HEK293 (cell line): Measurements from ENCODE around the gene TMEM131L.

Experiments
- CTCF ChIA-PET: fragments of 350-600 bp; formaldehyde crosslinking; extraction: SDS; loops from one replicate; lab custom pipeline; 2021; ENCODE audit warnings: antibody characterized with exemption; lab: Yijun Ruan, JAX
- POLR2A ChIA-PET: fragments of 300-600 bp; formaldehyde crosslinking; extraction: SDS; loops from one replicate; lab custom pipeline; 2020; ENCODE audit warnings: antibody characterized with exemption, inconsistent platforms; lab: Yijun Ruan, JAX
- H3K27ac ChIP-seq: fragments of 200-500 bp; sonication (Bioruptor generic); 2 replicates; pipeline ENCODE4 v1.5.1; 2014; ENCODE audit warnings: low read depth, low read length, control low read depth, inconsistent platforms; ENCODE audit errors: extremely low read depth
- H3K36me3 ChIP-seq, 2 experiments: fragments of 200-500 bp in 1 of 2; sonication (Bioruptor generic) in 1 of 2; 1 replicate in 1 of 2; 2 replicates in 1 of 2; pipeline ENCODE4 v1.5.1; 2014 to 2017; ENCODE audit warnings: inconsistent platforms in 2 of 2, low read length in 2 of 2; ENCODE audit not compliant: control insufficient read depth in 2 of 2, insufficient read depth in 1 of 2
- H3K4me1 ChIP-seq: fragments of 200-500 bp; sonication (Bioruptor generic); 2 replicates; pipeline ENCODE4 v1.5.1; 2014; ENCODE audit warnings: mild to moderate bottlenecking, low read length, inconsistent platforms; ENCODE audit not compliant: control insufficient read depth, insufficient read depth
- H3K4me3 ChIP-seq: 2 replicates; pipeline ENCODE4 v1.5.1; 2011; ENCODE audit warnings: low read depth, mild to moderate bottlenecking, control low read depth, low read length, moderate library complexity
- H3K9me3 ChIP-seq: fragments of 200-500 bp; sonication (Bioruptor generic); 2 replicates; pipeline ENCODE4 v1.5.1; 2014; ENCODE audit warnings: low read depth, low read length, inconsistent platforms; ENCODE audit not compliant: control insufficient read depth, insufficient read depth
- EGR2 ChIP-seq: fragments of 450-650 bp; formaldehyde crosslinking; IDR thresholded peaks from 2 replicates; pipeline ENCODE4 v1.5.1; 2016; ENCODE audit warnings: low read depth, missing biosample characterization, missing genetic modification characterization
- HOXA7 ChIP-seq: sonication (generic); formaldehyde crosslinking; IDR thresholded peaks from 2 replicates; pipeline ENCODE4 v1.8.1; 2022; ENCODE audit warnings: missing genetic modification reagents, borderline replicate concordance
- MZF1 ChIP-seq: fragments of 450-650 bp; formaldehyde crosslinking; IDR thresholded peaks from 2 replicates; pipeline ENCODE4 v1.5.1; 2017; ENCODE audit warnings: missing biosample characterization, missing genetic modification characterization, borderline replicate concordance
- PRDM1 ChIP-seq: fragments of 450-650 bp; formaldehyde crosslinking; IDR thresholded peaks from 2 replicates; pipeline ENCODE4; 2016; ENCODE audit warnings: missing biosample characterization, missing genetic modification characterization
- SCRT1 ChIP-seq: fragments of 450-650 bp; formaldehyde crosslinking; IDR thresholded peaks from 2 replicates; pipeline ENCODE4 v1.5.1; 2016; ENCODE audit warnings: missing biosample characterization, missing genetic modification characterization, borderline replicate concordance
- WT1 ChIP-seq: fragments of 450-650 bp; formaldehyde crosslinking; IDR thresholded peaks from 2 replicates; pipeline ENCODE4 v1.5.1; 2016; ENCODE audit warnings: missing biosample characterization, missing genetic modification characterization
- ZFHX2 ChIP-seq: fragments of 450-650 bp; formaldehyde crosslinking; conservative IDR thresholded peaks from 2 replicates; pipeline ENCODE4 v1.5.1; 2016; ENCODE audit warnings: missing biosample characterization, missing genetic modification characterization
- ZNF24 ChIP-seq: fragments of 450-650 bp; formaldehyde crosslinking; IDR thresholded peaks from 2 replicates; pipeline ENCODE4 v1.5.1; 2016; ENCODE audit warnings: missing biosample characterization, missing genetic modification characterization
- ZNF394 ChIP-seq: fragments of 450-650 bp; formaldehyde crosslinking; IDR thresholded peaks from 2 replicates; pipeline ENCODE4 v1.5.1; 2016; ENCODE audit warnings: missing biosample characterization, missing genetic modification characterization, mild to moderate bottlenecking, moderate library complexity, borderline replicate concordance
- ZNF585B ChIP-seq: fragments of 450-650 bp; formaldehyde crosslinking; IDR thresholded peaks from 2 replicates; pipeline ENCODE4 v1.5.1; 2016; ENCODE audit warnings: missing biosample characterization, missing genetic modification characterization
- ZNF830 ChIP-seq: fragments of 450-650 bp; IDR thresholded peaks from 2 replicates; pipeline ENCODE4 v1.5.0; 2018; ENCODE audit warnings: missing biosample characterization, missing genetic modification characterization, low read depth, mild to moderate bottlenecking, moderate library complexity
- TF ChIP-seq, protein P1 (sequence below): fragments of 450-650 bp; formaldehyde crosslinking; IDR thresholded peaks from 2 replicates; pipeline ENCODE4 v1.5.1; 2016; ENCODE audit warnings: missing biosample characterization, missing genetic modification characterization, borderline replicate concordance
- TF ChIP-seq, protein P2 (sequence below): fragments of 450-650 bp; formaldehyde crosslinking; IDR thresholded peaks from 2 replicates; pipeline ENCODE4 v1.5.1; 2017; ENCODE audit warnings: missing biosample characterization, missing genetic modification characterization
- TF ChIP-seq, protein P3 (sequence below): fragments of 450-650 bp; formaldehyde crosslinking; IDR thresholded peaks from 2 replicates; pipeline ENCODE4 v1.5.1; 2016; ENCODE audit warnings: missing biosample characterization, missing genetic modification characterization
- TF ChIP-seq, protein P4 (sequence below): fragments of 450-650 bp; formaldehyde crosslinking; IDR thresholded peaks from 2 replicates; pipeline ENCODE4 v1.5.1; 2016; ENCODE audit warnings: missing biosample characterization, missing genetic modification characterization

The TMEM131L gene

DNA sequence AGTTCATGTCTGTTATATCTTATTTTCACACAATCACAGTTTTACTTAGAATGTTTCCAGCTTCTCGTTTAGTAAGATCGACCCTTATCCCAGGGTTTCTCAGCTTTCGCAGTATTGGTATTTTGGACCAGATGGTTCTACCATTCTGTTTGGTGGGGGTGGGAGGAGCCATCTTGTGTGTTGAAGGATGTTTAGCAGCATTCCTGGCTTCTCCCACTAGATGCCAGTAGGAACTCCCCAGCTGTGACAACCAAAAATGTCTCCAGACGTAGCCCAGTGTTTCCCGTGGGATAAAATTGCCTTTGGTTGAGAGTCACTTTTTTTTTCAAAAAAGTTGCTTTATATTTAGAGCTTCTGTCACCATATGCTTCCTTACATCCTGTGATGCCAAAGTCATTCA is 127.0 kb downstream of the TMEM131L start:
- no peak overlapping the region for H3K27ac ChIP-seq
- H3K4me3 ChIP-seq: no peak overlapping the region
- no peak for TF ChIP-seq SCRT1 (tag by site-specific recombination)
- TF ChIP-seq, protein P1, sequence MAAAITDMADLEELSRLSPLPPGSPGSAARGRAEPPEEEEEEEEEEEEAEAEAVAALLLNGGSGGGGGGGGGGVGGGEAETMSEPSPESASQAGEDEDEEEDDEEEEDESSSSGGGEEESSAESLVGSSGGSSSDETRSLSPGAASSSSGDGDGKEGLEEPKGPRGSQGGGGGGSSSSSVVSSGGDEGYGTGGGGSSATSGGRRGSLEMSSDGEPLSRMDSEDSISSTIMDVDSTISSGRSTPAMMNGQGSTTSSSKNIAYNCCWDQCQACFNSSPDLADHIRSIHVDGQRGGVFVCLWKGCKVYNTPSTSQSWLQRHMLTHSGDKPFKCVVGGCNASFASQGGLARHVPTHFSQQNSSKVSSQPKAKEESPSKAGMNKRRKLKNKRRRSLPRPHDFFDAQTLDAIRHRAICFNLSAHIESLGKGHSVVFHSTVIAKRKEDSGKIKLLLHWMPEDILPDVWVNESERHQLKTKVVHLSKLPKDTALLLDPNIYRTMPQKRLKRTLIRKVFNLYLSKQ: no peak
- TF ChIP-seq, protein P2, sequence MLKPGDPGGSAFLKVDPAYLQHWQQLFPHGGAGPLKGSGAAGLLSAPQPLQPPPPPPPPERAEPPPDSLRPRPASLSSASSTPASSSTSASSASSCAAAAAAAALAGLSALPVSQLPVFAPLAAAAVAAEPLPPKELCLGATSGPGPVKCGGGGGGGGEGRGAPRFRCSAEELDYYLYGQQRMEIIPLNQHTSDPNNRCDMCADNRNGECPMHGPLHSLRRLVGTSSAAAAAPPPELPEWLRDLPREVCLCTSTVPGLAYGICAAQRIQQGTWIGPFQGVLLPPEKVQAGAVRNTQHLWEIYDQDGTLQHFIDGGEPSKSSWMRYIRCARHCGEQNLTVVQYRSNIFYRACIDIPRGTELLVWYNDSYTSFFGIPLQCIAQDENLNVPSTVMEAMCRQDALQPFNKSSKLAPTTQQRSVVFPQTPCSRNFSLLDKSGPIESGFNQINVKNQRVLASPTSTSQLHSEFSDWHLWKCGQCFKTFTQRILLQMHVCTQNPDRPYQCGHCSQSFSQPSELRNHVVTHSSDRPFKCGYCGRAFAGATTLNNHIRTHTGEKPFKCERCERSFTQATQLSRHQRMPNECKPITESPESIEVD (tag by site-specific recombination): no peak
- no peak for TF ChIP-seq ZNF830 (tag by site-specific recombination)
- TF ChIP-seq ZNF24 (tag by site-specific recombination): no peak
- no peak for TF ChIP-seq ZNF585B (tag by site-specific recombination)
- TF ChIP-seq MZF1 (tag by site-specific recombination): no peak
- TF ChIP-seq, protein P3, sequence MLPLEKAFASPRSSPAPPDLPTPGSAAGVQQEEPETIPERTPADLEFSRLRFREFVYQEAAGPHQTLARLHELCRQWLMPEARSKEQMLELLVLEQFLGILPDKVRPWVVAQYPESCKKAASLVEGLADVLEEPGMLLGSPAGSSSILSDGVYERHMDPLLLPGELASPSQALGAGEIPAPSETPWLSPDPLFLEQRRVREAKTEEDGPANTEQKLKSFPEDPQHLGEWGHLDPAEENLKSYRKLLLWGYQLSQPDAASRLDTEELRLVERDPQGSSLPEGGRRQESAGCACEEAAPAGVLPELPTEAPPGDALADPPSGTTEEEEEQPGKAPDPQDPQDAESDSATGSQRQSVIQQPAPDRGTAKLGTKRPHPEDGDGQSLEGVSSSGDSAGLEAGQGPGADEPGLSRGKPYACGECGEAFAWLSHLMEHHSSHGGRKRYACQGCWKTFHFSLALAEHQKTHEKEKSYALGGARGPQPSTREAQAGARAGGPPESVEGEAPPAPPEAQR (tag by site-specific recombination): no peak
- TF ChIP-seq, protein P4, sequence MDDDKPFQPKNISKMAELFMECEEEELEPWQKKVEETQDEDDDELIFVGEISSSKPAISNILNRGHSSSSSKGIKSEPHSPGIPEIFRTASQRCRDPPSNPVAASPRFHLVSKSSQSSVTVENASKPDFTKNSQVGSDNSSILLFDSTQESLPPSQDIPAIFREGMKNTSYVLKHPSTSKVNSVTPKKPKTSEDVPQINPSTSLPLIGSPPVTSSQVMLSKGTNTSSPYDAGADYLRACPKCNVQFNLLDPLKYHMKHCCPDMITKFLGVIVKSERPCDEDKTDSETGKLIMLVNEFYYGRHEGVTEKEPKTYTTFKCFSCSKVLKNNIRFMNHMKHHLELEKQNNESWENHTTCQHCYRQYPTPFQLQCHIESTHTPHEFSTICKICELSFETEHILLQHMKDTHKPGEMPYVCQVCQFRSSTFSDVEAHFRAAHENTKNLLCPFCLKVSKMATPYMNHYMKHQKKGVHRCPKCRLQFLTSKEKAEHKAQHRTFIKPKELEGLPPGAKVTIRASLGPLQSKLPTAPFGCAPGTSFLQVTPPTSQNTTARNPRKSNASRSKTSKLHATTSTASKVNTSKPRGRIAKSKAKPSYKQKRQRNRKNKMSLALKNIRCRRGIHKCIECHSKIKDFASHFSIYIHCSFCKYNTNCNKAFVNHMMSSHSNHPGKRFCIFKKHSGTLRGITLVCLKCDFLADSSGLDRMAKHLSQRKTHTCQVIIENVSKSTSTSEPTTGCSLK (tag by site-specific recombination): no peak
- TF ChIP-seq HOXA7 (CRISPR knock-in tag): no peak
- no peaks in the 10 kb centered on the region for H3K9me3 ChIP-seq
- H3K4me1 ChIP-seq: peaks cover 10% of the 10 kb centered on the region
- peaks cover 4 to 49% of the 10 kb centered on the region in 2 experiments; a peak in 2 of 3 replicates for H3K36me3 ChIP-seq
- ChIA-PET POLR2A (no interaction called here), CTCF (interaction anchor here (1.9 kb wide), 1 partner anchor 42 kb away, joined by 8 read pairs; no protein-coding TSS in a partner anchor)

DNA sequence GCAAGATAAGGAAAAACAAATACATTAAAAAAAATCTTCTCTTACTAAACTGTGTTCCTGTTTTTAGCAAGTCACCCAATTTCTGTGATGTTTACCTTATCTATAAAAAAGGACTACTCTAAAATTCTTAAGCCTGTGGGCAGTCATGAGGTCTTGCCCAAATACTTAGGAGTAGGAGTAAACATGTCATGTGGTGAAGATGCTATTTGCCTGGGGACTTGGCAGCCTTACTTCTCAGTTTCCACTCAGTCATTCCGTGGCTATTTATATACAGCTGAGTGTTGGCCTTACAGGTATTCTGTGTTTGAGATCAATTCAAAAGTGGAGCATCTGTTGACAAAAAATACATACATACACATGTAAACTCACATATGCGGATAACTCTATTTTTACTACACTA is 128.1 kb downstream of the TMEM131L start:
- H3K4me3 ChIP-seq: no peak overlapping the region
- ChIA-PET CTCF (interaction anchor here (1.0 to 1.9 kb wide), 2 partner anchors 41 to 156 kb away, joined by 4 to 8 read pairs; no protein-coding TSS in a partner anchor), POLR2A (no interaction called here)
- TF ChIP-seq PRDM1 (tag by site-specific recombination): no peak
- TF ChIP-seq WT1: 0 out of 2 replicates have a peak, but pooled peaks have one; percentile 33
- TF ChIP-seq, protein P2 (tag by site-specific recombination): peak; percentile 85
- peak; percentile 39; the same call in 1 of the 2 replicates for TF ChIP-seq EGR2 (tag by site-specific recombination)
- peak; percentile 46 for TF ChIP-seq ZFHX2 (tag by site-specific recombination)
- TF ChIP-seq ZNF394 (tag by site-specific recombination): no peak
- no peaks in the 10 kb centered on the region for H3K9me3 ChIP-seq
- no peak overlapping the region for H3K27ac ChIP-seq
- peaks cover 10% of the 10 kb centered on the region for H3K4me1 ChIP-seq
- H3K36me3 ChIP-seq: peaks cover 7 to 49% of the 10 kb centered on the region in 2 experiments; a peak in 2 of 3 replicates
